NCI-H69 (cell line): ENCODE data around the gene SSUH2.
A peak's percentile ranks its signal among the peaks of the same experiment; 100 is the strongest.
"Not testable (repeated sequence)": the region's sequence is repeated elsewhere in the genome, so short reads cannot be mapped to it uniquely, and the experiment has no call there.

Source experiments
- DNase-seq: peaks from one replicate; lab custom pipeline; 2025; lab: John Stamatoyannopoulos, UW

Gene SSUH2, protein sequence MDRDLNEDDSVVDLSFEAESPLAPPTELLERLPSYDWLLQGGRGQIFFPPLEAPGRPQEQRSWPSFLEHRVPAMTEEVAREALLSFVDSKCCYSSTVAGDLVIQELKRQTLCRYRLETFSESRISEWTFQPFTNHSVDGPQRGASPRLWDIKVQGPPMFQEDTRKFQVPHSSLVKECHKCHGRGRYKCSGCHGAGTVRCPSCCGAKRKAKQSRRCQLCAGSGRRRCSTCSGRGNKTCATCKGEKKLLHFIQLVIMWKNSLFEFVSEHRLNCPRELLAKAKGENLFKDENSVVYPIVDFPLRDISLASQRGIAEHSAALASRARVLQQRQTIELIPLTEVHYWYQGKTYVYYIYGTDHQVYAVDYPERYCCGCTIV

DNA sequence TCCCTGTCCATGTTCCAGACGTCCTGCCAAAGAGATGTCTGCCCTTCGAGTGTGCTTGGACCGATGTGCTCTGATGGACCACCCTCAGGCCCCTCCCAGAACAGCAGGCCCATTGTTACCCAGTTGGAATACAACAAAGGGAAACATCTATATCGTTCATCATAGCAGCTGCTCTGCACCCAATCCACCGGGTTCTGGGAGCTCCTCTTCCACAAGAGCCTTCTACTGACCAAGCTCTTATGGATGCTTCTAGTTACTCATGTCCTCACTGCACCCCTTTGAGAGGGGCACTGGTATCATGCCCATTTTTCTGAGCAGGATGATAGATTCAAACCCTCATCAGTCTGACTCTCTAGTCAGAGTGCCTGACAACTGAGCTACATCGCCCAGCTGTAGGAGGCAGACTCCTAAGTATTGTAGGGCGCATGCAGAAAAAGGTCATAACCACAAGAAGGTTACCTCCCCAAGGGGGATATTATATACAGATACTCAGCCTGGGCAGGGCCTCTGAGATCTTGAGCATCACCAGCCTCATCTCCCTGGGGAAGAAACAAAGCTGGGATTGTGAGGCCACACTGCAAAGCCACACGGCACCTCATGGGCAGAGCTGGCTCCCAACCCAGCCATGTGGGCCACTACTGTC is at the start of gene SSUH2:
TSS of gene SSUH2 (minus strand) at position 51 of the 643 bp plus-strand sequence. CDS start at position 11, 40 bp downstream.
- no peak for DNase-seq

DNA sequence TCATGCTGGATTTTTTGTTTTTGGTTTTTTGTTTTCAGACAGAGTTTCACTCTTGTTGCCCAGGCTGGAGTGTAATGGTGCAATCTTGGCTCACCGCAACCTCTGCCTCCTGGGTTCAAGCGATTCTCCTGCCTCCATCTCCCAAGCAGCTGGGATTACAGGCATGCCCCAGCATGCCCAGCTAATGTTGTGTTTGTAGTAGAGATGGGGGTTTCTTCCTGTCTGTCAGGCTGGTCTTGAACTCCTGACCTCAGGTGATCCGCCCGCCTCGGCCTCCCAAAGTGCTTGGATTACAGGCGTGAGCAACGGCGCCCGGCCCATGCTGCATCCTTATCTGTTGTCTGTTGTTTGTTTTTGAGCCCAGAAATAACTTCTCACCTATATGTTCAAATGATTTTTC is 46.7 kb upstream of the SSUH2 start:
- DNase-seq: not testable (repeated sequence)

DNA sequence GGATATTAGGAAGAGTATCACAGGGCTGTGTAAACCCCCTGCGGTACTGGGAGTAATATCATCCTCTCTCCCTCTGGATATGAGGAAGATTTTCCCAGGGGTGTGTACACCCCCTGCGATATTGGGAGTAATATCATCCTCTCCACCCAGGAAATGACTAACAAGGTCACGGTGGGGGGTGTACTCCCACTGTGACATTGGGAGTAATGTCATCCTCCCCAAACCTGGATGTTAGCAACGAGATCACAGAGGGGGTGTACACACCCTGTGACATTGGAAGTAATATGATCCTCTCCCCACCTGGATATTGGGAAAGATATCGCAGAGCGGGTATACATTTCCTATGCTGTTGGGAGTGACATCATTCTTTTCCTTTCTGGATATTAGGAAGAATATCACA is 40.4 kb upstream of the SSUH2 start:
- DNase-seq: not testable (repeated sequence)

DNA sequence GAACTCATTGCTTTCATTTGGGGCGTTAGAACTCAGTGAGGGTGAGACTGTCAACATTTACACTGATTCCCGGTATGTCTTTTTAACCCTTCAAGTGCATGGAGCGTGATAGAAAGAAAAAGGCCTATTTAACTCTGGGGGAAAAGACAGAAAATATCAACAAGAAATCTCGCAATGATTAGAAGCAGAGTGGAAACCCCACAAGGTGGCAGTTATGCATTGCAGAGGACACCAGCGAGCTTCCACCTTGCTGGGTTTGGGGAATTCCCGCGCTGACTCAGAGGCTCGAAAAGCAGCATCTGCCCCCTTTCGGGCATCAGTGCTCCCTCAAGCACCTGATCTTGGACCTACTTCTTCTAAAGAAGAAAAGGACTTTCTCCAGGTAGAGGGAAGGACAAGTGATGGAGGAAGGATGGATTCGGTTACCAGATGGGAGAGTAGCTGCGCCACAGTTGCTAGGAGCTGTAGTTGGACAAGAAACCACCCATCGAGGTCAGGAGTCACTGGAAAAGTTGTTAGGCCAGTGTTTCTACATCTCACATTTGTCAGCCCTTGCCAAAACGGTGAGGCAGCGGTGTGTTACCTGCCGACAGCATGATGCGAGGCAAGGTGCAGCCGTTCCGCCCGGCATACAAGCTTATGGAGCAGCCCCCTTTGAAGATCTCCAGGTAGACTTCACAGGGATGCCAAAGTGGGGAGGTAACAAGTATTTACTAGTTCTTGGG is 38.4 kb upstream of the SSUH2 start:
- not testable (repeated sequence) for DNase-seq

DNA sequence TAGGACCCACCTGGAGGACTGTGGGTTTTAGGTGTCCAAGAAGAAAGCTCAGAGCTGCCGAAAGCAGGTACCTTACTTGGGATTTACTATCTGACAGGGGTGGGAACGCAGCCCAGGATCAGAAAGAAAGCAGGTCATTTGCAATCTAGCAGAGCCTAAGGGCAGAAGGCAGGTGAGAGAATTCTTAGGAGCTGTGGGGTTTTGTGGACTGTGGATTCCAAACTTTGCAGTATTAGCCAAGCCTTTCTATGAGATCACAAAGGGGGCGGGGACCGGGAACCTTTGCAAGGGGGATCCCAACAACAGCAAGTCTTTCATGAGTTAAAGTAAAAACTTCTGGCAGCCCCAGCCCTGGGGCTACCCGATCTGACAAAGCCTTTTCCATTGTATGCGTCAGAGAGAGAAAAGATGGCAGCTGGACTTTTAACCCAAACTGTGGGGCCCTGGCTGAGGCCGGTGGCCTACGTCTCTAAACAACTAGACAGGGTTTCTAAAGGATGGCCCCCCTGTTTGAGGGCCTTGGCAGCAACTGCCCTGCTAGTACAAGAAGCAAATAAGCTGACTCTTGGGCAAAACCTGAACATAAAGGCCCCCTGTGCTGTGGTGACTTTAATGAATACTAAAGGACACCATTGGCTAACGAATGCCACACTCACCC is 37.4 kb upstream of the SSUH2 start:
- not testable (repeated sequence) for DNase-seq

DNA sequence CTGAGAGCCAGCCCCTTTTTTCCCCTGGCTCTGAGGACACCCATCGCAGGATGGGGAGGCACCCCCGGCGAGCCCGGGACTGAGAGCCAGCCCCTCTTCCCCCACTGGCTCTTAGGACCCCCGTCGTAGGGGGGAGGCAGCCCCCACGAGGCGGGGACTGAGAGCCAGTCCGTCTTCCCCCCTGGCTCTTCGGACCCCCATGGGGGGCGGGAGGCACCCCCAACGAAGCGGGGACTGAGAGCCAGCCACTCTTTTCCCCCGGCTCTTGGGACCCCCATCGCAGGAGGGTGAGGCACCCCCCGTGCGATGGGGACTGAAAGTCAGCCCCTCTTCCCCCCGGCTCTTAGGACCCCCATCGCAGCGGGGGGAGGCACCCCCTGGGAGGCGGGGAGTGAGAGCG is 36.8 kb upstream of the SSUH2 start:
- no peak for DNase-seq

DNA sequence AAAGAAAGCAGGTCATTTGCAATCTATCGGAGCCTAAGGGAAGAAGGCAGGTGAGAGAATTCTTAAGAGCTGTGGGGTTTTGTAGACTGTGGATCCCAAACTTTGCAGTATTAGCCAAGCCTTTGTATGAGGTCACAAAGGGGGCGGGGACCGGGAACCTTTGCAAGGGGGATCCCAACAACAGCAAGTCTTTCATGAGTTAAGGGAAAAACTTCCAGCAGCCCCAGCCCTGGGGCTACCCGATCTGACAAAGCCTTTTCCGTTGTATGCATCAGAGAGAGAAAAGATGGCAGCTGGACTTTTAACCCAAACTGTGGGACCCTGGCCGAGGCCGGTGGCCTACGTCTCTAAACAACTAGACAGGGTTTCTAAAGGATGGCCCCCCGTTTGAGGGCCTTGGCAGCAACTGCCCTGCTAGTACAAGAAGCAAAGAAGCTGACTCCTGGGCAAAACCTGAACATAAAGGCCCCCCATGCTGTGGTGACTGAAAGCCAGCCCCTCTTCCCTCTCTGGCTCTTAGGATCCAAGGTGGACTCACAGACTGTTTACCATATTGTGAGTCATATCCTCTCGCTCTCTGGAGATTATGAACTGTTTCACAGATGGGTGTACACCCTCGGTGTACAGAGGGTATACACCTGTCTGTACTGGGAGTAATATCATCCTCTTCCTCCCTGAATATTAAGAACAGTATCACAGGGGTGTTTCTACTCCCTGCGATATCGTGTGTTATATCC is 35.4 kb upstream of the SSUH2 start:
- peak; percentile 33 for DNase-seq

DNA sequence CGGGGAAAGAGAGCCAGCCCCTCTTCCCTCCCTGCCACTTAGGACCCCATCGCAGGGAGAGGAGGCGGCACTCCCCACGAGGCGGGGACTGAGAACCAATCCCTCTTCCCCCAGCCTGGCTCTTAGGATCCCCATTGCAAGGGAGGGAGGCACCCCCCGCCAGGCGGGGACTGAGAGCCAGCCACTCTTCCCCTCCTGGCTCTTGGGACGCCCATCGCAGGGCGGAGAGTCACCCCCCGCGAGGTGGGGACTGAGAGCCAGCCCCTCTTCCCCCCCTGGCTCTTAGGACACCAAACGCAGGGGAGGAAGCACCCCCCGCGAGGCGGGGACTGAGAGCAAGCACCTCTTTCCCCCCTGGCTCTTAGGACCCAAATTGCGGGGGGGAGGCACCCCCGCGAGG is 34.2 kb upstream of the SSUH2 start:
- DNase-seq: no peak

DNA sequence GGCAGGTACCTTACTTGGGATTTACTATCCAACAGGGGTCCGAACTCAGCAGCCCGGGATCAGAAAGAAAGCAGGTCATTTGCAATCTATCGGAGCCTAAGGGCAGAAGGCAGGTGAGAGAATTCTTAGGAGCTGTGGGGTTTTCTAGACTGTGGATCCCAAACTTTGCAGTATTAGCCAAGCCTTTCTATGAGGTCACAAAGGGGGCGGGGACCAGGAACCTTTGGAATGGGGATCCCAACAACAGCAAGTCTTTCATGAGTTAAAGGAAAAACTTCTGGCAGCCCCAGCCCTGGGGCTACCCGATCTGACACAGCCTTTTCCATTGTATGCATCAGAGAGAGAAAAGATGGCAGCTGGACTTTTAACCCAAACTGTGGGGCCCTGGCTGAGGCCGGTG is 32.7 kb upstream of the SSUH2 start:
- DNase-seq: not testable (repeated sequence)

DNA sequence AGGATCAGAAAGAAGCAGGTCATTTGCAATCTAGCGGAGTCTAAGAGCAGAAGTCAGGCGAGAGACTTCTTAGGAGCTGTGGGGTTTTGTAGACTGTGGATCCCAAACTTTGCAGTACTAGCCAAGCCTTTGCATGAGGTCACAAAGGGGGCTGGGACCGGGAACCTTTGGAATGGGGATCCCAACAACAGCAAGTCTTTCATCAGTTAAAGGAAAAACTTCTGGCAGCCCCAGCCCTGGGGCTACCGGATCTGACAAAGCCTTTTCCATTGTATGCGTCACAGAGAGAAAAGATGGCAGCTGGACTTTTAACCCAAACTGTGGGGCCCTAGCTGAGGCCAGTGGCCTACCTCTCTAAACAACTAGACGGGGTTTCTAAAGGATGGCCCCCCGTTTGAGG is 31.0 kb upstream of the SSUH2 start:
- not testable (repeated sequence) for DNase-seq

DNA sequence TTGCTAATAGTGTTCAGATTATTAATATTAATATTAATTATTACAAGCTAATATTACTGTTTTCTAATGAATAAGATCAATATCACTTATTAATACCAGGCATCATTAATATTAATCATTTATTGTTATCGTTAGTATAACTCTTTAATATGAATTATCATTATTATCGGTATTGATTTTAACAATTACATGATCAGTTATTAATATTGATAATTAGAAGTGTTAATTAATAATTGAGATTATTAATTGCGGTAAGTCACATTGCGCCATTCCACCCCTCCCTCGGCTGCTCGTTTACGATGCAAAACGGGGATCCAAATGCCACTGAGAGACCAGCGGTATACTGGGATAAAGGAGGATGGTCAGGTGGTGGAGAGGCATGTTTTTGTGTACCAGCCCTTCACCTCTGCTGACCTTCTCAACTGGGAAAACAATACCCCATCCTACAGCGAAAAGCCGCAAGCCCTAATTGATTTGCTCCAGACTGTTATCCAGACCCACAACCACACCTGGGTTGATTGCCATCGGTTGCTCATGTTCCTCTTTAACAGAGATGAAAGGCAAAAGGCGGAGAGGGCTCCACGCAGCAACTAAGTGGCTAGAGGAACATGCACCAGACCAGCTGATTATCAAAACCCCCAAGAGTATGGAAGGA is 28.6 kb upstream of the SSUH2 start:
- no peak for DNase-seq

DNA sequence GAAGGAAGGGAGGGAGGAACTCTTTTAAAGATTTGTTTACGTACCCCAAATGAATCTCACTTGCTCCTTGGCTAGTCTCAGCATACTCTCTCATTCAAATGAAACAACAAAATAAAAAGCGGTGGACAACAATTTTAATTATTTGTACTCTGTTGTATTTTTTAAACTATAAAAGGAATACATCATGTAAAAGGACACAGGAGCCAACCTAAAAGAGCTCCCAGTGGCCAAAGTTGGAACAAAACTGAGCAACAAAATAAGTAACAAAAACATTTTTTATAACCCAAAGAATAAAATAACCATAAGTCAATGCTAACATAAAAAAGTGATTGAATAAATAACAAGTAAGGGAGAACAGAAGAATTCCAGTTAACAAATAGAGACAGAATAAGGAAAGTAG is 24.4 kb upstream of the SSUH2 start:
- DNase-seq: no peak

DNA sequence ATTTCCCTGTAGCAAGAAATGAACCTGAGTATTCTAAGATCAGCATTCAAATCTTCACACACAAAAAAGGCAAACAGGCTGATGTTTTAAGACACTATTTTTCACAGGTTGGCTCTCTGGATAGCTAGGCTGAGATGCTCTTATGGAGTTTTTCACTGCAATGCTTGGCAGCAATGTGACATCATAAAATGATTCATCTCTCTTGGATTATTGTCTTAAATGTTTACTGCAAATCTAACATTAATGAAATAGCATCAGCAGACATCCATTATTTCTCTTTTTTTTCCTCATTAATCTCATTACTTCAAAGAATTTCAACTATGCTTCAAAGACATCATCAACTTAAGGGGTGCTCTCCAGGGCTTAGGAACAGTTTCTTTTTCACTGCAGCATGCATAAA is 23.6 kb upstream of the SSUH2 start:
- no peak for DNase-seq

DNA sequence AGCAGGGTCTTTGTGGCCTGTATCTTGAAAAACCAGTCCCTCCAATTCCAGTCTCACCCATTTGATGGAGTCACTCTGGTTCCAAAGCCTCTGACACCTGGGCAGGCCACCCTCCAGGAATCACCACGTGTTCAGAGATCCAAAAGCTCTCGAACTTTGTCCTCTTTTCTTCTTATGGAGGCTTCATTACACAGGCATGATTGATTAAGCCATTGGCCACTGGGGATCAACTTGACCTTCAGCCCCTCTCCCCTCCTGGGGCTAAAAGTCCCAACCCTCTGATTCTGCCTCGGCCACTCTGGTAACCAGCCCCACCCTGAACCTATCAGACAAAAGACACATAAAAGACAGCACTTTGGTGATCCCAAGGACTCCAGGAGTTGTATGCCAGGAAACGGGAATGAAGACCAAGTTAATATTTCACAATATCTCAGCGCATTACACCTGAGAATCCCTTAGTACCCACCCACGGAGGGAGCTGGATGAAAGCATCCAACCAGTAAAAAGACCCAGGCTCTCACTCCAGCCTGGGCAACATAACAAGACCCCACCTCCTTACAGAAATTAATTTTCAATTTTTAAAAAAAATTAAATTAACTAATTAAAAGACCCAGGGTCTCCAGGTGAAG is 23.0 kb upstream of the SSUH2 start:
- no peak for DNase-seq

DNA sequence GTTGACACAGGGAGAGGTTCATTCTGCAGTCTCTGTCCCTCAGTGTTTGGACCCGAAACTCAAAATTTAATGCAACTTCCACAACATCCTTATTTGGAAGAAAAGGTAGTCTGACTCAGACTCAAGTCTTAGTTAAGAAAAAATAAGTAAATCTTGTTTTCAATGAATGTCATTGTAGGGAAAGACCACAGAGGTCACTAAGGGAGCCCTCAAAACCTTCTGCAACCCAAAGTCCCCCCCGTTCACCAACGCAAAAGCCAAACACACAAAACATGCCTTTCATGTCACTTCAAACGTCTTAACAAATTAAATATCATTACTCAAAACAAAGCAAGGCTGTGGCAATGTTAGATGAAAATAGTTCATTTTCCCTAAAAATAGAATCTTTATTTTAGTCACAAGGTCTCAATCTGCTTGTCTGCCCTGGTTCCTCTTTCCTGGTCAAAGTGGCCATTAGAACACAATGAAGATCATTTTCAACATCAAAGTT is 20.9 kb upstream of the SSUH2 start:
- no peak for DNase-seq

DNA sequence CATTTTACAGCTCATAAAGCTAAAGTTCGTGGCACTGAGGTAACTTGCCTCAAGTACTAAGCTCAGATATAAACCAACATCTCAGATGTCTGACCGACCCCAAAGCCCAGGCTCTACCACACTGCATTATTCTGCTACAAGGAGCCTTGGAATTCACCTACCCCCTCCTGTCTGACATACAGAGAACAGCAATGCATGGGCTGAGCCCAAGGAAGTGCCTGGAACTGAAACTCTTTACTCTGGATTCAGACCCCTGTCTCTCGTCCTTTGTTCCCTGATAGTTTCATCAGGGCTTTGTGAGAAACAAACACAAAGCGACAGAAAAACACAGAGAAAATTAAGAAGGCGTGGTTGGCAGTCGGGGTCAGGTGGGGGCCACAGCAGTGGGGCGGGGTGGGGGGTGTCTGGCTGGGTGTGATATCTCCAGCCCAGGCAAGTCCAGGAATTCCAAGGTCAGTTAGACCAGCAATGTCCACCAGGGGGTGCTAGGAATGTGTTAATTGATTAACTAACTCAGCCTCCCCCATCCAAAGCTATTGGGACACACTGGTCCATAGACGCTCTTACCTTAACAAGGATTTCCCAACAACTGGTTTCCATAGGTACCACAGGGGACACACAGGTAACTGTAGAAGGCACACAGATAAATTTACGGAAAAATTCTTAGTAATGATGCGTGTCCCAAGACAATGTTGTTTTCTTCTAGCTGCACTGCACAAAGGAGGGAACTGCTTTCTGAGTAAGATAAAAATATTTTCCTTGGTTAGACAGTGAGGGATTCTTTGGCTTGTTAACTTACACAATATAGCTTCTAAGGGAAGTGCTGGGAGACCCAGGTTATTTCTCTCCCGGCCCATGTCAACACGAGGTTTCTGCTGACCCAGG is 18.8 kb upstream of the SSUH2 start:
- DNase-seq: peak; percentile 69

DNA sequence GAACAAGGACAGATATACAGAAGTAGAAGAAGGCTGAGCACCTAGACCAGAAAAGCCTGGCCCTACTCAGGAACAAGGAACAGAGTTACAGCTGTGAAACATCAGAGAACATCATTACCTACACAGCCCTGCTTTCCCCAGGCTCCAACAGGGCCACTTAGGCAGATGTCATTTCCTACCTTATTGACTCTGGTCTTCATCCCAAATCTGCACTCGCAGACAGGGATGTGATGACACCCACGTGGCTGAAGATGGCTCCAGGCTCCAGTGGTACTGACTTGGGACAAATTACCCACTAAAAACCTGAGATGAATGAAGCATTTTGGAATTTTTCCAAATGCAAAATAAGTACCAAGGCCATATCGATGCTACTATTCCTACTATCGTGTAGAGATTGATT is 18.0 kb upstream of the SSUH2 start:
- DNase-seq: no peak

DNA sequence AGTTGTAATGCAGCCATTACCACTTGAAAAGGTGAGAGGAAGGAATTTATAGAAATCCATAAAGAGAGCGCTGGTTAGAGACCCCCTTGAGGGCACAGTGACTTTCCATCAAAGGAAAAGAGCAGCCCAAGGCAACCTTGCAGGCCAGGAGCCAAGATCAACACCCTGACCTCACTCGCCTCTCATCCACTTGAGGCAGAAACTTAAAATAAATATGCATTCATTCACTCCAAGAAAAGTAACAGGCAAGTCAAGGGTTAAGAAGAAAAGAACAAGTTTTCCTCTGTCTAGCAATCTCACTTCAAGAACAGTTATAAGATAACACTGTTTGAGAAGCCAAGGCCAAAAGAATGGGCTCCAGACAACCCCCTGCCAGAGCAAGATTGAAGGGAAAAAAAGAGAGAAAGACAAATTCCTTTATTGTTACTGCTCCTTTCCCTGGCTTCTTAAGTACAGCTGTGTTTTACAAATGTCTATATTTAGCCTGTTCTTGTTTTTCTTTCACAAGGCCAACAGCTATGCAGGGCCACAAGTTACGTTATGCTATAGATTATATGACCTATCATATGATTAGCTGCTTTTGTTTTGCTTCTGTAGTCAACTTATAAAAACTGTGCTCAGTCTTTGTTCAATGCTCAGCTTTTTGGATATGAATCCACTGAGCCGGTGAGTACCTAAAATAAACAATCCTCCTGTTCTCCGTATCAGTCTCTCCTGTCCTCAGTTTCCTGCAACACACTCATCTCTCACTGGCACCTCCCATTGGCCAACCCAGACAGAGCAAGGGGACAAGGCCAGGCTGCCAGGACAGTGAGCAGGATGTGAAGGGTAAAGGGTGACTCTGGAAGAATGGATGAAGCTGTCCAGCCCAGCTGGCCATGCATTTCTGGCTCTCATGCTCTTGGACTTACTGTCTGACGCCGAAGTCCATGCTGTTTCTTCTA is 15.8 kb upstream of the SSUH2 start:
- DNase-seq: no peak
